Measurements from ENCODE around the gene SUGCT. TPM values are rescaled to one million over a fixed set of nuclear protein-coding genes. Genes with fewer than 3 reads are reported as not detected.
"Not testable (repeated sequence)": the region's sequence is repeated elsewhere in the genome, so short reads cannot be mapped to it uniquely, and the experiment has no call there.

SUGCT gene
- polyA plus RNA-seq, 1 donor = 18.8 TPM

DNA sequence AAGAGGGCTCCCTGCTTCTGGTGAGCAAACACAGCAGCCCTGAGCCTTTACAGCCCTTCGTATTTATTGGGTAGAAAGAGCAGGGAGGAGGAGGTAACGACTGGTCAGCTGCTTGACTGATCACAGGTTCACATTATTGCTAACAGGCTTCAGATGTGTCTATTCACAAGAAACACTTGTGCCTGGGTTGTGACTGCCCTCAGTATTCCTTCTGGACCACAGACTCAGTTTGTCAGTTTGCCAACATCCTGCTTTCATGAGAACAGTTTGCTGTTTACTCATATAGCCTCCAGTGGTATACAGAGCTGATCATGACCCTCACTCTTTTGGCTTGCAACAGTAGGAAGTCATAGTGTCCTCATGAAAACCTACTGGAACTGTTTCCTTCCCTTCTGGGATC, 467.5 kb downstream of the SUGCT start:
- not testable (repeated sequence) for H3K9me3 ChIP-seq (ENCODE audit: control insufficient read depth, low read depth, low read length); H3K27ac ChIP-seq (ENCODE audit: low read length); DNase-seq; H3K27me3 ChIP-seq (ENCODE audit: control insufficient read depth, insufficient read depth, low read length); H3K4me3 ChIP-seq (ENCODE audit: low read length); H3K36me3 ChIP-seq (ENCODE audit: control insufficient read depth, insufficient read depth, low read length); H3K4me1 ChIP-seq (ENCODE audit: control insufficient read depth, insufficient read depth, low read length)
- no CpG with 5 or more reads among the region's 2 CpGs for WGBS (ENCODE audit: insufficient coverage, low lambda C conversion rate)

DNA sequence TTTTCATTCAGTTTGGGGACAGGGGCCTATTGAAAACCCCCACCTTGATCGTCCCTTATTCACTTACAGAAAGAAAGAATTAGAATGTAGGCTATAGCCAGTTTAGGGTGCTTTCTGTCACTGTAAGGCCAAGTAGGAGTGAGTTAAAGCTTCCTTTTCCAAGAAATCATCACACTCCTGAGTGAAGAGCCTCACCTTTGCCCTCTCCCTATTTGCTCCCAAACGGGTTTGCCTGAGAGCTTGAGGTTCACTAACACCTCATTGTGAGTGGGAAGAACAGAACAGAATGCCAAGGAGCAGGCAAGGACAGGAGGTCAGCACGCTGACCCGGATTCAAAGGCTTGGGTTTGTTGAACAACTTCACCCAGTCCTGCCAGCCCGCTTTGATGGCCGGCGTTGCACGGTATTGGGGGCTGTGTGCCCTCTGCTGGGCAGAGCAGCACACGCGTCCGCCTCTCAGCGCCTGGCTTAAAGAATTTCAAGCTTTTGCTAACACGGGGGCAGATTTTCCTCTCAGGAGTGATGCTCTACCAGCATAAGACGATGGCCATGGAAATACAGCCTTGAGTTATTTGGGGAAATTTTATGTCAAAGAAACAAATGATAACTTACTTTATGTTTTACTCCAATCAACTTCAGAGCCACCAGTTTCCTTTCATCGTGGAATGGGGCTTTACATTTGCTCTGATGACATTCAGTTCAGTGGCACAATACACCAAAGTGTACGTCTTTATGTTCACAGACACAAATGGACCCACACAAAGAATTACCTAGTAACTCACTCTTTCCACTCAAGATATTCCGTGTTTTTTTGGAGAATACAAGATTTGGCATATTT, 470.0 kb downstream of the SUGCT start:
- Histone ChIP-seq H3K27me3 (ENCODE audit: control insufficient read depth, insufficient read depth, low read length) (no peaks in the 10 kb centered on the region), H3K4me3 (ENCODE audit: low read length) (no peak overlapping the region), H3K36me3 (ENCODE audit: control insufficient read depth, insufficient read depth, low read length) (no peaks in the 10 kb centered on the region), H3K4me1 (ENCODE audit: control insufficient read depth, insufficient read depth, low read length) (no peaks in the 10 kb centered on the region), H3K27ac (ENCODE audit: low read length) (no peak overlapping the region), H3K9me3 (ENCODE audit: control insufficient read depth, low read depth, low read length) (no peaks in the 10 kb centered on the region)
- 75% methylated on average over 2 of the region's 17 CpGs for WGBS (ENCODE audit: insufficient coverage, low lambda C conversion rate)
- peak in 1 of 2 donors; percentile 37 for DNase-seq

DNA sequence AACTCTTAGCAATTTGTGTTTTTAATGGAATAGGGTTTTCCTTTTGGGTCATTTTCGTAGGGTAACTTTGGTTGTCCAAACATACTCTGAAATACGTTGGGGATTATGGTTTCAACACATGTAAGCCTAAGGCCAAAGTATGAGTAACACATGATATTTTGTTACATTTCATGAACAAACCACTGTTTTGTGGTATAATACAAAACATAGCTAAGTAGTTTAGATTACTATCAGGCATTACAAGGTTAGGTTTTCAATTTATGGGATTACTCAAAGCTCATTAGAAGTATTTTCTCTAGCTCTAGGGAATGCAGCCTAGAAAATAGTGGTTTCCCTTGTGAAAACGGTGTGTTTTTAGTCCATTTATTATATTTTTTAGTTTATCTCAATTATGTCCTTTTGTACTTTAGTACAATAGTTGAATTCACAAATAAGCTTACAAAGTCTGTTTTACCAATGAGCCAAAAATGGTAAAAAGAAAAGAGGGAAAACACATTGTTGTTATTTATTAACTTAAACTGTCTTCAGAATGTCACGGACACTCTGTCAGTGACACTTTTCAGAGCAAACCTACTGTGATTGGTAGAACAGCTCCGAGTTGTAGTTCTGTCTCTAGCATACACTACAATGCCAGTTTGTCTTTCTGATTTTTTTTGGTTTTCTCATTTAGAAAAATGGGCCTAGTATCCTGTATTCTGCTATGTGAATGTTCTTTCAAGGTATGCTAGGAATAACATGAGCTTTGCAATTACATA, 473.7 kb downstream of the SUGCT start:
- Histone ChIP-seq H3K4me3 (ENCODE audit: low read length) (no peak overlapping the region), H3K27me3 (ENCODE audit: control insufficient read depth, insufficient read depth, low read length) (no peaks in the 10 kb centered on the region), H3K27ac (ENCODE audit: low read length) (no peak overlapping the region), H3K4me1 (ENCODE audit: control insufficient read depth, insufficient read depth, low read length) (no peaks in the 10 kb centered on the region), H3K9me3 (ENCODE audit: control insufficient read depth, low read depth, low read length) (no peaks in the 10 kb centered on the region), H3K36me3 (ENCODE audit: control insufficient read depth, insufficient read depth, low read length) (no peaks in the 10 kb centered on the region)
- 92% methylated on average over 4 of the region's 5 CpGs for WGBS (ENCODE audit: insufficient coverage, low lambda C conversion rate)
- no peak for DNase-seq

DNA sequence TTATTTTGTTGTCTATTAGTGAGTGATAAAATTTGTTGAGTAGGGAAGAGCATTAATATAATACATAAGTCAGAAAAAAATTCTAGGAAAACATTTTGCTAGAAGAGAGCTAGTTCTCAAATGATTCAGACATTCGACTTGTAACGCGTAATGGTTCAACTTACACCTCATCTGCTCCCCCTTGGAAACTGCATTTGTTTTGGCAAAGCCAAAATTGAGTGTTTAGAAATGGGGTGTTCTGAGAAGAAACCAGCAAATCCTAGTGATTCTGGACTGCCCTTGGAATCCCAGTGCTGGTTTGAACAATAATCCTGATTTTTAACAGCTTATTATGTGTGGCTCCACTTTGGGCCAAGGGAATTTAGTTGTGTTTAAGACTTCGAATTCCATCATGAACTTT, 475.7 kb downstream of the SUGCT start:
- Histone ChIP-seq H3K27ac (ENCODE audit: low read length) (no peak overlapping the region), H3K9me3 (ENCODE audit: control insufficient read depth, low read depth, low read length) (no peaks in the 10 kb centered on the region), H3K4me1 (ENCODE audit: control insufficient read depth, insufficient read depth, low read length) (no peaks in the 10 kb centered on the region), H3K4me3 (ENCODE audit: low read length) (no peak overlapping the region), H3K27me3 (ENCODE audit: control insufficient read depth, insufficient read depth, low read length) (no peaks in the 10 kb centered on the region), H3K36me3 (ENCODE audit: control insufficient read depth, insufficient read depth, low read length) (no peaks in the 10 kb centered on the region)
- no peak for DNase-seq
- 80% methylated on average over 1 of the region's 4 CpGs for WGBS (ENCODE audit: insufficient coverage, low lambda C conversion rate)

DNA sequence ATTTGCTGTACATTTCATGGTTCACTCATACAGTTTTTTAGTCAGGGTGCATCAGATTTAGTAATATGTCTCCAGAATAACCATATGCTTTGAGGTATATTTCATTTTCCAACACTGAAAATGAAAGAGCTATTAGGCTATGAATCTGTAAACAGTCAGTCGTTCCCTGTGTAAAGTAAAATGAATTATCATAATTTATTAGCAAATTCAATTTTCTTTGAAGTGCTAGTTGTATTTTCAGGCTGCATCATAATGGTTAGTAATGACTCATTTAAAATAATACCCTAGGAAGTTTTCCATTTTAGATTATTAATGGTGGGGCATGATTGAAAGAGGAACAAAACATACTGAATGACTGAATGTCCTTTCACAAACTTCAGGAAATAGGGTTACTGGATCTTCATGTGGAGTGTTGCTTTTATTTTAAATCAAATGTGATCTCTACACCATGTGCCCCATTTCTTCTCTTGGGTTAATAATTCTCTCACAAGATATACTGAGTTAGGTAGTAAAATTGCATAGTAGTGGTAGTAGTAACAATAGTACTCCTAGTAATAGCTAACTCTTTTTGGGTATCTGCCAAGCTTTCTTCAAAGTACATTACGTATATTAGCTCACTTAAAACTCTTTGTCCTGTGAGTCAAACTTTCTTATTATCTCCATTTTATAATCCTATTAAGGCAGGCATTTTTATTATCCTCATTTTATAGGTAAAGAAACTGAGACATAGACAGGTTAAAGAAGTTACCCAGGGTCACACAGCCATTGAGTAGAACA, 476.5 kb downstream of the SUGCT start:
- peak in 1 of 2 donors; percentile 46 for DNase-seq
- WGBS (ENCODE audit: insufficient coverage, low lambda C conversion rate) = no CpG with 5 or more reads among the region's 2 CpGs
- H3K36me3 ChIP-seq (ENCODE audit: control insufficient read depth, insufficient read depth, low read length) = no peaks in the 10 kb centered on the region
- H3K9me3 ChIP-seq (ENCODE audit: control insufficient read depth, low read depth, low read length) = no peaks in the 10 kb centered on the region
- no peaks in the 10 kb centered on the region for H3K4me1 ChIP-seq (ENCODE audit: control insufficient read depth, insufficient read depth, low read length)
- H3K4me3 ChIP-seq (ENCODE audit: low read length) = no peak overlapping the region
- no peaks in the 10 kb centered on the region for H3K27me3 ChIP-seq (ENCODE audit: control insufficient read depth, insufficient read depth, low read length)
- no peak overlapping the region for H3K27ac ChIP-seq (ENCODE audit: low read length)

DNA sequence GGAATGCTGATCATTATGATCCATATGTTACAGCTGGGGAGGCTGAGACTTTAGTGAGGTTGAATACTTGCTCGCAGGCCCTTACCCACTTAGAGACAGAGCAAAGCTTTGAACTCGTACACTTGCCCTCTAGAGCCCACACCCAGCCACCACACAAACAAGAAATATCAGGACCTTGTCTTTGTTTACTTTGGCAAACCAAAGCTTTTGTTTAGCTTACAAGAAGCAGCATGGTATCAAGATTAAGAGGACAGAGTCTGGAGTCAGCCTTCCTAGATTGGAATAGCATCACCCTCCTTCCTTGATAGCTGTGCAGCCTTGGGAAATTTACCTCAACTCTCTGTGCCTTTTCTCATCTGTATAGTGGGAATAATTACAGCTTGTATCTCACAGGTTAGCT, 477.5 kb downstream of the SUGCT start:
- no peaks in the 10 kb centered on the region for H3K4me1 ChIP-seq (ENCODE audit: control insufficient read depth, insufficient read depth, low read length)
- no peak for DNase-seq
- H3K27me3 ChIP-seq (ENCODE audit: control insufficient read depth, insufficient read depth, low read length) = no peaks in the 10 kb centered on the region
- no CpG with 5 or more reads among the region's 2 CpGs for WGBS (ENCODE audit: insufficient coverage, low lambda C conversion rate)
- no peaks in the 10 kb centered on the region for H3K9me3 ChIP-seq (ENCODE audit: control insufficient read depth, low read depth, low read length)
- H3K36me3 ChIP-seq (ENCODE audit: control insufficient read depth, insufficient read depth, low read length) = no peaks in the 10 kb centered on the region
- no peak overlapping the region for H3K4me3 ChIP-seq (ENCODE audit: low read length)
- no peak overlapping the region for H3K27ac ChIP-seq (ENCODE audit: low read length)

DNA sequence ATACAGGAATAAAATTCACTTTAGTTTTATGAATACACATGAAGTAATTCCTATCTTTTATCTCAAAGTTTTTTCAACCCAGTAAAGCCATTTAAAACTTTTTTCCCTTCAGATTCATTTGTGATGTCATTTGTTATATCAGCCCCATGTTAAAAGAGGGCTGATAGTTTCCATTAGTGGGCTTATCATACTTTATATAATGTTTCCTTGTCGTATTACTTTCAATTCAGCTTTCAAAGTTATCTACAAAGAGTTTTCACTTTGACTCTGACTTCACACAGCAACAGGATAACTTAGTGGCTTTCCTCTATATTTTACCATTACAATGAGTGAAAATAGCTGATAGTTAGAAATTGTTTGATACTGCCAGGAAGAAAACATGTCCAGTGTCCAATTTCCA, 484.8 kb downstream of the SUGCT start:
- Histone ChIP-seq H3K4me3 (ENCODE audit: low read length) (no peak overlapping the region), H3K9me3 (ENCODE audit: control insufficient read depth, low read depth, low read length) (no peaks in the 10 kb centered on the region), H3K36me3 (ENCODE audit: control insufficient read depth, insufficient read depth, low read length) (no peaks in the 10 kb centered on the region), H3K4me1 (ENCODE audit: control insufficient read depth, insufficient read depth, low read length) (peaks cover 22% of the 10 kb centered on the region), H3K27ac (ENCODE audit: low read length) (no peak overlapping the region), H3K27me3 (ENCODE audit: control insufficient read depth, insufficient read depth, low read length) (no peaks in the 10 kb centered on the region)
- WGBS (ENCODE audit: insufficient coverage, low lambda C conversion rate) = 80% methylated on average over 1 of the region's 1 CpG
- no peak for DNase-seq

DNA sequence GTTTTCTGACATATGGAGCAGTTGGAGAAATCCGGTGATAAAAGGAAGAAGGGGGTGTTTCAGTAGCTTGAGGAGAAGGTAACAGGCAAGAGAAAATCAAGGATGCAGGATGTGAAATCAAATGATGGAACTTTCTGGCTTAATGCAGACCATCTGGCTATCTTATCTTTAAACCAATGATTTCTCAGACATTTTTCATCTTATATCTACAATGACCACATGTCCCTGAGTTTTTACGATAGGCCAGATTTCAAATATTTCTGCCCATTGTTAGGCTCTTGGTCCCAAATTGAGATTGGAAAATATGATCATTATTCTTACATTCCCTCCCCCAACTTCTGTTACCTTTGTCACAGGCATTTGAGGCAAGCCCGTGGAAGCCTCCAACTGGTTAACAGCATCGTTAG, 486.8 kb downstream of the SUGCT start:
- H3K9me3 ChIP-seq (ENCODE audit: control insufficient read depth, low read depth, low read length) = no peaks in the 10 kb centered on the region
- no peak overlapping the region for H3K4me3 ChIP-seq (ENCODE audit: low read length)
- DNase-seq = no peak

DNA sequence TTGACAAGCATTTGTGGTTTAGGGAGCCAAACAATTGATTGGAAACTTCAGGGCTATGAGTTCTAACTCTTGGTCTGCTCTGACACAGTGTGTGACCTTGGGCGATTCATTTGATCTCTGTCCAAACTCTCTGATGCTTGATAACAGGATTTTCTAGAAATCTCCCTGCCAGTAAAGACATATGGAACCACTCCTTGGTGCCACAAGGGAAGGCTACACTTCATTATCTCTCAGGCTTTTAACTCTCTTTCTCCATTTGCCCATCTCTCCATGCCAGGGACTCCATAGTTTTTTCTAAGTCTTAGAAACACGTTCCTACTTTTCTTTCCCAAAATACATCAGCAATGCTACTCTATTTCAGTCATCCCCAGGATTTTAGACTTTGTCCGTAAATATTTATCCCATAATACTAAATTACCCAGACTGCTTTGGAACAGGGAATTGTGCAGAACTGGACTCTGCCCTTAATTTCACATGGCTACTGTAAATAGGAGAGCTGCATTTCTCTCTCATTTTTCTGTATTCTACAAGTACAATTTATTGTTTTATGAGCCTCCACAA, 488.2 kb downstream of the SUGCT start:
- 52% methylated on average over 2 of the region's 3 CpGs for WGBS (ENCODE audit: insufficient coverage, low lambda C conversion rate)
- peak; percentile 60 to 83 for DNase-seq

More for the DNA sequence above, 486.8 kb downstream of the SUGCT start:
- no CpG with 5 or more reads among the region's 4 CpGs for WGBS (ENCODE audit: insufficient coverage, low lambda C conversion rate)
- Histone ChIP-seq H3K4me1 (ENCODE audit: control insufficient read depth, insufficient read depth, low read length) (peaks cover 31% of the 10 kb centered on the region), H3K36me3 (ENCODE audit: control insufficient read depth, insufficient read depth, low read length) (no peaks in the 10 kb centered on the region), H3K27me3 (ENCODE audit: control insufficient read depth, insufficient read depth, low read length) (no peaks in the 10 kb centered on the region), H3K27ac (ENCODE audit: low read length) (no peak overlapping the region)

DNA sequence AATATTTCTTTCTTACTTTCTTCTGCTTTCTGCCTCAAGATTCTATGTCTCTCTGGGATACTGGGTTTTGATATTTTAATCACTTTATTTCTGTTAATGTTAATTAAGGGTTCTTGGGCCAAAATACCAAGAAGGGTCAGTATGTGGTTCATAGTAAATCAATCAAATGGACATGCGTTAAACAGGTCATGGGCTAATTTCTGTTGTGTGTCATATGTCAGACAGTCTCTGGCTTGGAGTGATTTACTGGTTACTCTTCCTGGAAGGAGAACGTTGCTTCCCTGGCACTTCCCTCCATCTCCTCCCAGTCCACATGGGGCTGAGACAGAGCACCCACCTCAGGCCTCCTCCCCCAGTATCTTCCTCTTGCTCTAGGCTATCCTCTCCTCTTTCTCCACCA, 489.1 kb downstream of the SUGCT start:
- DNase-seq = no peak
- no peaks in the 10 kb centered on the region for H3K9me3 ChIP-seq (ENCODE audit: control insufficient read depth, low read depth, low read length)
- no peak overlapping the region for H3K4me3 ChIP-seq (ENCODE audit: low read length)
- no CpG with 5 or more reads among the region's 2 CpGs for WGBS (ENCODE audit: insufficient coverage, low lambda C conversion rate)
- H3K27ac ChIP-seq (ENCODE audit: low read length) = no peak overlapping the region
- H3K36me3 ChIP-seq (ENCODE audit: control insufficient read depth, insufficient read depth, low read length) = no peaks in the 10 kb centered on the region
- no peaks in the 10 kb centered on the region for H3K27me3 ChIP-seq (ENCODE audit: control insufficient read depth, insufficient read depth, low read length)
- H3K4me1 ChIP-seq (ENCODE audit: control insufficient read depth, insufficient read depth, low read length) = peaks cover 31% of the 10 kb centered on the region

More for the DNA sequence above, 488.2 kb downstream of the SUGCT start:
- Histone ChIP-seq H3K9me3 (ENCODE audit: control insufficient read depth, low read depth, low read length) (no peaks in the 10 kb centered on the region), H3K4me3 (ENCODE audit: low read length) (no peak overlapping the region), H3K27ac (ENCODE audit: low read length) (no peak overlapping the region), H3K36me3 (ENCODE audit: control insufficient read depth, insufficient read depth, low read length) (no peaks in the 10 kb centered on the region), H3K27me3 (ENCODE audit: control insufficient read depth, insufficient read depth, low read length) (no peaks in the 10 kb centered on the region), H3K4me1 (ENCODE audit: control insufficient read depth, insufficient read depth, low read length) (peaks cover 31% of the 10 kb centered on the region)
